ENCODE results near the gene KCNS1.
A peak's percentile ranks its signal among the peaks of the same experiment; 100 is the strongest.
"Not testable (repeated sequence)": the region's sequence is repeated elsewhere in the genome, so short reads cannot be mapped to it uniquely, and the experiment has no call there.

KCNS1 gene

DNA sequence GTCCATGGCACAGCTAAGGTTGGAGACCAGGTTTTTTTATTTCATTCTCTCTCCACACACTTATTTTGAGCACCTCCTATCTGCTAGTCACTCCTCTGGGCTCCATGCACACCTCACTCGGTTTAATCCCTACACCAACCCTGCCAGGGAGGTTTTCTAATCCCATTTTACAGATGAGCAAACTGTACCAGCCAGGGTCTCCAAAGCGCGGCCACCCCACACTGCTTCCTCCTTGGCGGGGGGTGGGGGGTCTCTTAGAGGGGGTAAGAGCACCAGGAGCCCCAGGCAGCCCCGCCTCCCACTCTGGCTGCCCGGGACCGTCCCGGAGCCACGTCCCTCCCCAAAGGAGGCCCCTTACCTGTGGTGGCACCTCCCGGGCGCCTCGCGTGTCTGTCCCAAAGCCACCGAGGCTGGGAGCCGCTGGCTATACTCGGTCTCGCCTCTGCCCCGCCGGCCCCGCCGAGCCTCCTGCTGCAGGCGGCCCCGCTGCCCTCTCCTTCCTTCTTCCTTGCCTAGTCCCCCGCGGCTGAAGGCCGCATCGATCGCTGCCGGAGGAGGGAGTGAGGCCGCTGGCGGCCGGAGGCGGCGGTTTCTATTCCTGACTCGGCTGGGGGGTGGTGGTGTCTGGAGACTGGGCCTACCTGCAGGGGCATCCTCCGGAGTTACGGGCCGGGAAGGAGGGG, at the start of gene KCNS1:
Gene KCNS1, minus strand, starts transcription at position 565 of the 683 bp plus-strand sequence. CDS start 1,891 bp downstream, outside the sequence.
- DNase-seq (ENCODE audit: low read depth in 2 of 2) = no peak

GRCh38 chr20:45149062-45149461, 48.1 kb upstream of the KCNS1 start:
- DNase-seq (ENCODE audit: low read depth in 2 of 2) = no peak

GRCh38 chr20:45140836-45141235, 39.9 kb upstream of the KCNS1 start:
- DNase-seq (ENCODE audit: low read depth in 2 of 2) = no peak

DNA sequence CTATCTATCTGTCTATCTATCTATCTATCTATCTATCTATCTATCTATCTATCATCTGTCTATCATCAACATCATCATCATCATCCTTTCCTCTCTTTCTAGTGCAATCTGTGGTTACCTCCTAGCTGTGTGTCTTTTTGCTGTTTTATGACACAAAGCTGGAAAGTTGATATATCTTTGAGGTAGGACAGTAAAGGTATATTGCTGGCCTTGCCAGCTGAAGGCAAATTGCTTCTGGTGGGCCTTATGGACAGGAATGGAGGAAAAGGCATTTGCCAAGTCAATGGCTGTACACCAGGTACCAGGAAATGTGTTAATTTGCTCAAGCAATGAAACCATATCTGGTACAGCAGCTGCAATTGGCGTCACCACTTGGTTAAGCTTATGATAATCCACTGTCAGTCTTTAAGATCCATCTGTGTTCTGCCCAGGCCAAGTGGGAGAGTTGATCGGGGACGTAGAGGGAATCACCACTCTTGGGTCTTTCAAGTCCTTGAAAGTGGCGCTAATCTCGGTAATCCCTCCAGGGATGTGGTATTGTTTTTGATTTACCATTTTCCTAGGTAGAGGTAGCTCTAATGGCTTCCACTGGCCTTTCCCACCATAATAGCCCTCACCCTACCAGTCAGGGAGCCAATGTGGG, 38.9 kb upstream of the KCNS1 start:
- not testable (repeated sequence) for DNase-seq (ENCODE audit: low read depth in 2 of 2)

DNA sequence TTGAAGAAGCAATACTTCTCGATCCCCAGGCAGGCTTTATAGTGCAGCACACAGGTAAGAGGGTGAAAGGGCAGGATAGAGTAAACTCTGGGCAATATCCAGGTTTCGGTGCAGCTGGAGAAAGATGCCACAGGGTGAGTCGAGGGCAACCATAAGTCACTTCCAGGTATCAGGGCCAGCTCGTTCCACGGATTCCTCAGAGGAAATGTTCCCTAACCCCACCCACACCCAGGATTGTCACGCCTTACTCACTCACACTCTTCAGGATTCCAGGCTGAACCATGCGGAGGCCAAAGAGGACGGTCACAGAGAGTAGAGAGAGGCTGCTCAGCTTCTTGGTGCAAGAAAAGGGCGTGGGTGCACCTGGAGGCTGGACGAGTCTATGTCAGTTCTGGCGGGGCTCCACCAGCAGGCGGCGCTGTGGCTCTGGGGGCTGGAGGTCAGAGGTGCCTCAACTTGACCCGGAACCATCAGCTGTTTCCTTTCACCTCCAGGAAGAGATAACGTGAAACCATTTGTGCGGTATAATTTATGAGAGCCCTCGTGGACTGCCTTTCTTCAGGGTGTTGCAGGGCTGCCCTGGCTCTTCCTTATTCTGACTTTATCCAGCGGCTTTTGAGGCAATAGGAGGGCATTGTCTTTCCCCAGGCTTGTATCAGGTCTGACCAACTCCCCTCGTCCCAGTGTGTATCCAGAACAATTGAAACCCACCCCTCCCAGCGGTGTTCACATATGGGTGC, 37.8 kb upstream of the KCNS1 start:
- peak; percentile 18 to 46 for DNase-seq (ENCODE audit: low read depth in 2 of 2)

DNA sequence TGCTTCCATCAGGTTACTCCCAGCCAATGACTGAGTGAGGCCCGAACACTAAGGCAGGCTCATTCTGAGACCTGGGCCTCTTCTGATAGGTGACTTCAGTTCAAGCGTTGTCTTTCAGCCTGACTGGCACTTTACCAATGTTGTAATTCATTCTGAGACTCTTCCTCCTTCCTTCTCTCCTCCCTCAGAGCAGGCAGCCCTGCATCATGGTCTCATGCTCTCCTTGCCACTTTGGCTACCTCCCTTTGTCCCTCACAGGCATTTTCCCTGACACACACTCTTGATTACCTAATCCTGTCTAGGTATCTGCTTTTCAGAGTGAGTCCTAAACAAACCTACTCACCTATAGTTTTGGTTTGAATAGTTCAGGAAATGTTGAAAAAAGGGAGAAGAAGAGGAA, 36.0 kb upstream of the KCNS1 start:
- DNase-seq (ENCODE audit: low read depth in 2 of 2) = no peak

DNA sequence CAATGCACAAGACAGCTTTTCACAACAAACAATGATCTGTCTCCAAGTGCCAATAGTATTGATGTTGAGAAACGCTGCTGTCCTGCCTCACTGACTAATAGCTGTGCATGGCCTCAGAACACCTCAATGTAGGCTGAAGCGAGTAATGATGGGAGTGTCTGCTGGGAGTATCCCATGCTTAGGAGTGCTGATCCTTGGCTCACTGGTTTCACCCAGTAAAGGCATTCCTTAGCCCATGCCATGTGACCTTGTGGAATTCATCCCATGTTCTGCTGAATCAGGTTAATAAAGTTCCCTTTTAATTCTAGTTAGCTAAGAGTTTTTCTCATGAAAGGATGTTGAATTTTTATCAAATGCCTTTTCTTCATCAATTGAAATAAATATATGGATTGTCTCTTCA, 27.2 kb upstream of the KCNS1 start:
- no peak for DNase-seq (ENCODE audit: low read depth in 2 of 2)

DNA sequence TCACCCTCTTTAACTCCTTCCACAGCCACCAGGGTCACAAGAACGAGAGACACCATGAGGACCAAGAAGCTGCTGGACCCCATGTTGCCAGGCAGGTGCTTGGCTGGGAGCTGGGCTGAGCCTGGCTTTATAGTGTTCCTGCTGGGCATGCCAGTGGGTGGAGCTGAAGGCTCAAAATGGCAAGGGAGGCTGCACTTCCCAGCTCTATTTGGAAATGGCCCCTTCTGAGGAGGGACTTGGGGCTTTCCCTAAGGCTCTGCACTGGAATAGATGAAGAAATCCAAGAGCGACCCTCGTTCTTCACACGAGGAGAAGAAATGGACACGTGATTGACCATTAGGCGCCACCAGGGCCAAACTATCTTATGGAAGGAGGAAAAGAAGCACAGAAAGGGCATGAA, 23.4 kb upstream of the KCNS1 start, which contains the start of gene WFDC12:
Gene WFDC12, minus strand, starts transcription at position 101 of the 400 bp plus-strand sequence. Its CDS starts 18 bp downstream, at position 83.
- DNase-seq (ENCODE audit: low read depth in 2 of 2) = no peak

- no peak for DNase-seq (ENCODE audit: low read depth in 2 of 2)
These were observed 20.5 kb upstream of the KCNS1 start for GRCh38 chr20:45121388-45121787.

- no peak for DNase-seq (ENCODE audit: low read depth in 2 of 2)
These were observed 18.8 kb upstream of the KCNS1 start for GRCh38 chr20:45119556-45120266.

- no peak for DNase-seq (ENCODE audit: low read depth in 2 of 2)
These were observed 17.1 kb upstream of the KCNS1 start for GRCh38 chr20:45118028-45118427.

- no peak for DNase-seq (ENCODE audit: low read depth in 2 of 2)
These were observed 16.7 kb upstream of the KCNS1 start for GRCh38 chr20:45117581-45117980.

GRCh38 chr20:45115829-45116228, 14.9 kb upstream of the KCNS1 start:
- DNase-seq (ENCODE audit: low read depth in 2 of 2) = no peak

- no peak for DNase-seq (ENCODE audit: low read depth in 2 of 2)
These were observed 14.5 kb upstream of the KCNS1 start for GRCh38 chr20:45115386-45115774.

DNA sequence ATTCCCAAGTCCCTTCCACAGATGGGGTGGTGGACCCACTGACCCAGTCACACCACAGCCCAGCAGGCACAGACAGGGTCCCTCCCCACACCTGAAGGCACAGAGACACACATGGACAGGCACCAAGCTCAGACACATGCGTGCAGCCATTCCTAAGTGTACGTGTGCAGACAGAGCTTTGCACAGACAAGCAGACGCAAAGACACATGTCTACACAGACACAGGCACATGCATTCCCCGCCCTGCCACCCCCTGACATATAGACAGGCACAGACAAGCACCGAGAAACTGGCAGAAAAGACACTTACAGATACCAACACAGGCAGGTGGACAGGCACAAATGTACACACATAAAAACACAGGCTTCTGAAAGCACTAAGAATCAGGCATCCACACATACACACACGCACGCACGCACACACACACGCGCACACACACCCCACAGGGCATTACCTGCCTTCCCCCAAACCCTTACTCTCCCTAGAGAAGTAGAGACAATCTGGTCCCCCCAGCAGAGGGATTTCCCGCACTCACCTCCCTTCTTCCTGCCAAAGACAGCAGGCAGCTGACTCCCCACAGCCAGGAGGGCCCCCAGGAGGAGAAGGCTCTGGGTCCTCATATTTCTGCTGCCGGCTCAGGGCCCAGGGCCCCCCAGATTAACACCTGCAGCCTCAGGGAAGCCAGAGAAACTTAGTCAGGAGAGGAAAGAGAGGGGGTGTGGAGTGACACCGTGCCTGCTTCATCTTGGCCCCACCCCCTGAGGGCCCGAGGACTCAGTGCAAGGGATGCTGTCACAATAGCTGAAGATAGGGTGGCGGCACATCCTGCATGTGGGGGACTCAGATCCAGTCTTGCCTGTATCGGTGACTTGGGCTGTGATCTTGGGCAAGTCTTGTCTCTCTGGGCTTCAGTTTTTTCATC, 13.8 kb upstream of the KCNS1 start, which contains the start of gene WFDC5:
Gene WFDC5, minus strand, starts transcription at position 710 of the 921 bp plus-strand sequence. Its CDS starts 91 bp downstream, at position 619.
- DNase-seq (ENCODE audit: low read depth in 2 of 2) = no peak

DNA sequence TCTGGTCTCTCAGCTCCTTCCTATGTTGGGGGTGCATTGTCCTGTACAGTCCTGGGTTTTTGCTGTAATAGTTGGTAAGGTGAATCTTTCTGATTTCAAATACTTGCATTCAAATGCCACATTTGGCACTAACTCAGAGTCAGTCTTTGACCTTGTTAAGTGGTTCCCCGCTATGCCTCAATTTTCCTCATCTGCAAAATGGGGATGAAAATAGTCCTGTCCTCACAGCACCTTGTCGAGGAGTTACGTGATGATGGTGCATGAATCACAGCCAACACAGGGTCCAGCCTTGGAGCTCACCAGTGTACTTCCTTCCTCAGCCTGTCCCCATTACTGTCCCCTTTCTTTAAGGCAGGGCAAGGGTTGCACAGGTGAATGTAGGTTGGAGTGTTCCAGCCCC, 12.9 kb upstream of the KCNS1 start:
- DNase-seq (ENCODE audit: low read depth in 2 of 2) = no peak

GRCh38 chr20:45112754-45113153, 11.8 kb upstream of the KCNS1 start:
- DNase-seq (ENCODE audit: low read depth in 2 of 2) = no peak

DNA sequence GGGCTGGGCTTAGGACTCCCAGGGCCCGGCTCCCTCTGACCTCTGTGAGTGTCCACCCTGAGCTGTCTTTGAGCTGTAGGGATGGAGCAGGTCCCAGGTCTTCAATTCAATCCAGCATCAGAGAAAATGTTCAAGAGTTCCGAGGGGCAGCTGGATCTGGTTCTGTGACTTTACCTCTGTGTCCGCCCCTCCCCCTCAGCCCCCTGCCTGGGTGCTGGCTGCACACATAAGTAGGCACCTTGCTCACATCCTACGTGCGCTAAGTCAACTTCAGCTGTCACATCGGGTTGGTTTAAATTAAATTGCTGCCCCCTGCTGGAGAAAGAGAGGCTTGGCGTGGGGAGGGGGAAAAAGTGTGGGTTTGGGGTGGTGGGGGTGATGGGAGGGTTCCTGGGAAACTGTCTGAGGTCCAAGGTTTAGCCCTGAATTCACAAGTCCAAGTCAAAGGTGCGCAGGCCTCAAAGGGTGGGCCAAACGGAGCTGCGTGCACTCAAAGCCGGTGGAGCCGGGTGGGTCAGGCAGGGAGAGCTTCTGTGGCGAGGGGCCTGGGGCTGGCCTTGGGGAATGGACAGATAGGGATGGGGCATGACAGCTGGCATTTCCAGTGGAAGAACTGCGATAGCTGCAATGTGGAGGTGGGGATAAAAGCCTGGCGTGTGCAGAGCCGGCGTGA, 11.0 kb upstream of the KCNS1 start:
- no peak for DNase-seq (ENCODE audit: low read depth in 2 of 2)

- no peak for DNase-seq (ENCODE audit: low read depth in 2 of 2)
These were observed 10.4 kb upstream of the KCNS1 start for GRCh38 chr20:45111285-45111684.

- no peak for DNase-seq (ENCODE audit: low read depth in 2 of 2)
These were observed 9.4 kb upstream of the KCNS1 start for GRCh38 chr20:45110301-45110700.

Measured in stimulated activated CD4-positive, alpha-beta T cell treated with anti-CD3 and anti-CD28 coated beads, Interleukin-1b, Interleukin-23, amount 100 ng/mL, for 4 hours (primary cell).